IMR-90 (cell line): Measurements from ENCODE around the gene CD300LB.

ENCODE experiments used
- BHLHE40 ChIP-seq: fragments of 150-350 bp; IDR thresholded peaks from 2 replicates; pipeline ENCODE4 v1.6.1; 2016; ENCODE audit warnings: mild to moderate bottlenecking, low read depth, low read length
- CEBPB ChIP-seq: IDR thresholded peaks from 2 replicates; pipeline ENCODE4 v1.6.1; 2012; ENCODE audit warnings: low read depth, low read length, improper control_type of control experiment
- MAFK ChIP-seq: IDR thresholded peaks from 2 replicates; pipeline ENCODE4 v1.6.1; 2012; ENCODE audit warnings: low read depth, low read length, improper control_type of control experiment
- MAZ ChIP-seq: IDR thresholded peaks from 2 replicates; pipeline ENCODE4 v1.6.1; 2012; ENCODE audit warnings: low read depth, mild to moderate bottlenecking, low read length, improper control_type of control experiment, moderate library complexity, borderline replicate concordance
- NFE2L2 ChIP-seq: fragments of 150-350 bp; IDR thresholded peaks from 2 replicates; pipeline ENCODE4 v1.6.1; 2016; ENCODE audit warnings: low read depth, mild to moderate bottlenecking, low read length
- POLR2A ChIP-seq: IDR thresholded peaks from 2 replicates; pipeline ENCODE4 v1.6.1; 2012; ENCODE audit warnings: mild to moderate bottlenecking, low read depth, low read length
- RAD21 ChIP-seq: IDR thresholded peaks from 2 replicates; pipeline ENCODE4 v1.6.1; 2012; ENCODE audit warnings: low read length, improper control_type of control experiment
- RCOR1 ChIP-seq: IDR thresholded peaks from 2 replicates; pipeline ENCODE4 v1.6.1; 2012; ENCODE audit warnings: mild to moderate bottlenecking, low read length, improper control_type of control experiment; ENCODE audit not compliant: insufficient replicate concordance
- RFX5 ChIP-seq: IDR thresholded peaks from 2 replicates; pipeline ENCODE4 v1.8.0; 2012; ENCODE audit warnings: low read depth, mild to moderate bottlenecking, low read length, moderate library complexity
- TF ChIP-seq, protein P1 (sequence below): conservative IDR thresholded peaks from 2 replicates; pipeline ENCODE4 v1.5.1; 2012; ENCODE audit warnings: mild to moderate bottlenecking, low read depth, low read length, improper control_type of control experiment
- TF ChIP-seq, protein P2 (sequence below): fragments of 150-350 bp; IDR thresholded peaks from 2 replicates; pipeline ENCODE4 v1.6.1; 2017; ENCODE audit warnings: mild to moderate bottlenecking, antibody characterized with exemption, low read length, low read depth

DNA sequence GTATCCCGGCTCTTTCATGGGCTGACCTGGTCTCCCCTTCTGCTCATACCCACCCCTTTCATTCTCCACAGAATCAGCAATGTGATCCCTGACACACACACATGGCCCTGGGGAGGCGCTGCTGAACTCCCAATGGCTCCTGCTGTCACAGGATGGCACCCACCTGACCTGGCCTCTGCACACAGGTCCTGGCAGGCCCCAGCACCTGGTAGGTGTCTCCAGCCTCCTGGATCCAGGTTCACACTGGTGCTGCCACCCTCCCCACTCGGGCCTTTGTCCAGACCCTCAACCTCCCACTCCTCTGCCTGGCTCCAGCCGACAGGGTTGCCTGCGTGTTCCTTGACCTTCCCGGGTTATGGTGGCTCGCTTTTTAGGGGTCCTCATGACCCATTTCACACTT, 16.0 kb upstream of the CD300LB start:
- TF ChIP-seq POLR2A (no peak), RAD21 (no peak), CEBPB (no peak), MAZ (no peak), RCOR1 (no peak), BHLHE40 (no peak), MAFK (no peak), NFE2L2 (no peak), RFX5 (no peak)
- TF ChIP-seq, protein P1, sequence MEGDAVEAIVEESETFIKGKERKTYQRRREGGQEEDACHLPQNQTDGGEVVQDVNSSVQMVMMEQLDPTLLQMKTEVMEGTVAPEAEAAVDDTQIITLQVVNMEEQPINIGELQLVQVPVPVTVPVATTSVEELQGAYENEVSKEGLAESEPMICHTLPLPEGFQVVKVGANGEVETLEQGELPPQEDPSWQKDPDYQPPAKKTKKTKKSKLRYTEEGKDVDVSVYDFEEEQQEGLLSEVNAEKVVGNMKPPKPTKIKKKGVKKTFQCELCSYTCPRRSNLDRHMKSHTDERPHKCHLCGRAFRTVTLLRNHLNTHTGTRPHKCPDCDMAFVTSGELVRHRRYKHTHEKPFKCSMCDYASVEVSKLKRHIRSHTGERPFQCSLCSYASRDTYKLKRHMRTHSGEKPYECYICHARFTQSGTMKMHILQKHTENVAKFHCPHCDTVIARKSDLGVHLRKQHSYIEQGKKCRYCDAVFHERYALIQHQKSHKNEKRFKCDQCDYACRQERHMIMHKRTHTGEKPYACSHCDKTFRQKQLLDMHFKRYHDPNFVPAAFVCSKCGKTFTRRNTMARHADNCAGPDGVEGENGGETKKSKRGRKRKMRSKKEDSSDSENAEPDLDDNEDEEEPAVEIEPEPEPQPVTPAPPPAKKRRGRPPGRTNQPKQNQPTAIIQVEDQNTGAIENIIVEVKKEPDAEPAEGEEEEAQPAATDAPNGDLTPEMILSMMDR = no peak
- TF ChIP-seq, protein P2, sequence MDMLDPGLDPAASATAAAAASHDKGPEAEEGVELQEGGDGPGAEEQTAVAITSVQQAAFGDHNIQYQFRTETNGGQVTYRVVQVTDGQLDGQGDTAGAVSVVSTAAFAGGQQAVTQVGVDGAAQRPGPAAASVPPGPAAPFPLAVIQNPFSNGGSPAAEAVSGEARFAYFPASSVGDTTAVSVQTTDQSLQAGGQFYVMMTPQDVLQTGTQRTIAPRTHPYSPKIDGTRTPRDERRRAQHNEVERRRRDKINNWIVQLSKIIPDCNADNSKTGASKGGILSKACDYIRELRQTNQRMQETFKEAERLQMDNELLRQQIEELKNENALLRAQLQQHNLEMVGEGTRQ = no peak
